ENCODE data around the gene KCNIP4. TPM values are rescaled to one million over a fixed set of nuclear protein-coding genes. Genes with fewer than 3 reads are reported as not detected.

The KCNIP4 gene
- total RNA-seq, 1 donor from 2014 or later: not detected

- no peak for ATAC-seq
Observed at GRCh38 chr4:21555083-21555482, 393.5 kb downstream of the KCNIP4 start.

- ATAC-seq: no peak
Observed at GRCh38 chr4:21554500-21554899, 394.1 kb downstream of the KCNIP4 start.

- ATAC-seq: no peak
Observed at GRCh38 chr4:21554066-21554465, 394.5 kb downstream of the KCNIP4 start.

GRCh38 chr4:21552455-21552854 is 396.1 kb downstream of the KCNIP4 start:
- no peak for ATAC-seq

GRCh38 chr4:21544955-21545354 is 403.6 kb downstream of the KCNIP4 start:
- no peak for ATAC-seq

GRCh38 chr4:21544415-21544814 is 404.2 kb downstream of the KCNIP4 start:
- no peak for ATAC-seq

GRCh38 chr4:21543514-21543913 is 405.1 kb downstream of the KCNIP4 start:
- ATAC-seq: no peak

GRCh38 chr4:21535898-21536297 is 412.7 kb downstream of the KCNIP4 start:
- no peak for ATAC-seq

- ATAC-seq: no peak
Observed at GRCh38 chr4:21531048-21531447, 417.5 kb downstream of the KCNIP4 start.

- ATAC-seq: no peak
Observed at GRCh38 chr4:21529214-21529613, 419.4 kb downstream of the KCNIP4 start.

GRCh38 chr4:21522296-21522695 is 426.3 kb downstream of the KCNIP4 start:
- no peak for ATAC-seq

GRCh38 chr4:21517126-21517859 is 431.3 kb downstream of the KCNIP4 start:
- ATAC-seq: no peak

GRCh38 chr4:21514022-21514694 is 434.4 kb downstream of the KCNIP4 start:
- ATAC-seq: no peak

GRCh38 chr4:21512353-21512752 is 436.2 kb downstream of the KCNIP4 start:
- ATAC-seq: peak; percentile 41

- no peak for ATAC-seq
Observed at GRCh38 chr4:21507439-21507838, 441.1 kb downstream of the KCNIP4 start.

- ATAC-seq: no peak
Observed at GRCh38 chr4:21490682-21491081, 457.9 kb downstream of the KCNIP4 start.

GRCh38 chr4:21476757-21477156 is 471.8 kb downstream of the KCNIP4 start:
- ATAC-seq: no peak

- no peak for ATAC-seq
Observed at GRCh38 chr4:21474195-21474594, 474.4 kb downstream of the KCNIP4 start.

- peak; percentile 55 for ATAC-seq
Observed at GRCh38 chr4:21470535-21470934, 478.0 kb downstream of the KCNIP4 start.

GRCh38 chr4:21469438-21470300 is 478.9 kb downstream of the KCNIP4 start:
- ATAC-seq: no peak

- ATAC-seq: no peak
Observed at GRCh38 chr4:21467551-21467950, 481.0 kb downstream of the KCNIP4 start.

- no peak for ATAC-seq
Observed at GRCh38 chr4:21457086-21457840, 491.3 kb downstream of the KCNIP4 start.

GRCh38 chr4:21454831-21455230 is 493.7 kb downstream of the KCNIP4 start:
- ATAC-seq: no peak

Data from esophagus mucosa (tissue), 1 donor.